ENCODE results near the gene CYTH4. TPM values are rescaled to one million over a fixed set of nuclear protein-coding genes. Genes with fewer than 3 reads are reported as not detected.

The CYTH4 gene
- total RNA-seq, 2 experiments from 2014 or later, result 16.6 to 17.3 TPM

DNA sequence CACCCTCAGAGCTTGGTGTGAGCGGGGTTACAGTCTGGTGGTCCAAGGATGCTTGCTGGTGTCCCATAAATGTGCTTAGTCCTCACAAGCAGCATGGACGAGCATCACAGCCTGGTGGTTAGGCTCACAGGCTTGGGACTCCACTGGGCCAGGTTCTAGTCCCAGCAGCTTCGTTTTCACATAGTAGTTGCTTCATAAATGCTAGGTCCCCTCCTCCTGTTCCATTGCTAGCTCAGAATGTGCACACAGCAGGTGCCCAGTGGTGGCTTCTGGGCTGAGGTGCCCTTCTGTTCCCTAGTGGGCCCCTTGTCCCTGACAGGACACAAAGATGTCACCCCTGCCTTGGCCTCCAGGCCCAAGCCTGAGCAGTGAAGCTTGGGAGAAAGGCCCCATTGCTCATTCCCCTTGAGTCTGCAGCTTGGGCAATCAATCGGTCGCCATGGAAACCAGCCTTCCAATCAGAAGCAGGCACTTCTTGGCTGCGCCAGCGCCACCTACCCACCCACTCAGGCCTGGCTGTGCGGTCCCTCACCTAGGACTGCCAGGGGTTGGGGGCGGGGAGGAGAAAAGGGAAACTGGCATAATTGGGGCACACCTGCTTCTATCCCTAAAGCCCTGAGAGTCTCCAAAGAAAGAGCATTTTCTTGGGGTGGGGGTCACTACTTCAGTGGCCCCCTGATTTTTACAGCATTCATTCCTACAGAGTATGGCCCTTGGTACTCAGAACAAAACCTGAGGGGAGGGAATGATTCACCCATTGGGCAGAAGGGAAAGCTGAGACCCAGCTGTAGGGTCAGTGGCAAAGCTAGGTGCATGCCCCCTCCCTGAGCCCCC lies 48.1 kb downstream of the CYTH4 start:
- Mint-ChIP-seq H3K4me3 (no peak overlapping the region), H3K27me3 (peaks cover 81% of the 10 kb centered on the region), H3K4me1 (peaks cover 6% of the 10 kb centered on the region), H3K27ac (no peak overlapping the region), H3K9me3 (no peaks in the 10 kb centered on the region), H3K36me3 (no peaks in the 10 kb centered on the region)
- peak; percentile 48 for DNase-seq

DNA sequence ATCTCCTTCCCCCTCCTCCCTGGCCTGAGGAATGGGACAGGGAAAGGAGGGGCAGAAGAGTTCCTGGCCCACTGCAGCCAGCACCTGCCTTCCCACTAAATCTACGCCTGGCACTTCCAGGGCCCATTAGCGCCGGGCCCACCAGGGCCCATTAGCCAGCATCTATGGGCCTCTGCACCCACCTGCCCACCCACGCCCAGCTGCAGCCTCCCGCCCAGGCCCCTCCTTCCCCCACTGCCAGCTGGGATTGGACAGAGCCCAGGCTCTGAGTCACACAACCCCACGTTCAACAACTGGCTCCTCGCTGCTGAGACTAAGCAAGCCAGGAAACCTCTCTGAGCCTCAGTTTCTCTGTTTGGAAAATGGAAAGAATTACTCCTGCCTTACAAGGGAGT lies 48.7 kb downstream of the CYTH4 start:
- no peak overlapping the region for H3K27ac Mint-ChIP-seq
- H3K27me3 Mint-ChIP-seq, result peaks cover 86% of the 10 kb centered on the region
- no peaks in the 10 kb centered on the region for H3K9me3 Mint-ChIP-seq
- no peaks in the 10 kb centered on the region for H3K36me3 Mint-ChIP-seq
- DNase-seq, result no peak
- H3K4me3 Mint-ChIP-seq, result no peak overlapping the region
- peaks cover 6% of the 10 kb centered on the region for H3K4me1 Mint-ChIP-seq

DNA sequence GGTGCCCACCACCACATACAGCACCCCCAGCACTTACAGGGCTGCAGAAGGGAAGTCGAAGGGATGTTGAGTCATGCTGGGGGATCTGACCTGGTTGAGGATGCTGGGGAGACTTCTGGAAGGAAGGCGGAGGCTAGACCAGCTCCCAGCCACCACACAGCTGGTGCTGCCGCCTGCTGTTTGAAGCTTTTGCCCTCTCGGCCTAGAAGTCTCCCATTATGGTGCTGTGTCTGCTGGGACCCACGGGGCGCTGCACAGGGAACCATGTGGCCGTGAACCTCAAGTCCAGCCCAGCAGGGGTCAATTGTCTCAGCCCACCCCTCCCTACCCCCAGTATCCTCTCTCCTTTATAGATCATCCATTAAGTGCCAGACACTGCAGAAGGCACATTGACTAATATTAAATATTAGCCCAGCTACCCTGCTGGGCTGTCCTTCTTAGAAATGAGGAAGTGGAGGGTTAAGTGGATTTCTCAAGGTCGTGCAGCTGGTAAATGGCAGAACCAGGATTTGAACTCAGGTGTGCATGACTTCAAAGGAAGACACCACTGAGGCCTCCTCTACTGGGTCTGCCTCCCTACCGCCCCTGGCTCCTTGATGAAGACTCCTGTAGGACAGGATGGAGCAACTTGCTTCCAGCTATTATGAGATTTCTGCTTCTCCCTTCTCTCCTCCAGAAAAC lies 49.7 kb downstream of the CYTH4 start:
- DNase-seq, result no peak
- no peaks in the 10 kb centered on the region for H3K36me3 Mint-ChIP-seq
- no peak overlapping the region for H3K27ac Mint-ChIP-seq
- no peaks in the 10 kb centered on the region for H3K9me3 Mint-ChIP-seq
- no peak overlapping the region for H3K4me3 Mint-ChIP-seq
- peaks cover 76% of the 10 kb centered on the region for H3K27me3 Mint-ChIP-seq
- H3K4me1 Mint-ChIP-seq, result peaks cover 6% of the 10 kb centered on the region

DNA sequence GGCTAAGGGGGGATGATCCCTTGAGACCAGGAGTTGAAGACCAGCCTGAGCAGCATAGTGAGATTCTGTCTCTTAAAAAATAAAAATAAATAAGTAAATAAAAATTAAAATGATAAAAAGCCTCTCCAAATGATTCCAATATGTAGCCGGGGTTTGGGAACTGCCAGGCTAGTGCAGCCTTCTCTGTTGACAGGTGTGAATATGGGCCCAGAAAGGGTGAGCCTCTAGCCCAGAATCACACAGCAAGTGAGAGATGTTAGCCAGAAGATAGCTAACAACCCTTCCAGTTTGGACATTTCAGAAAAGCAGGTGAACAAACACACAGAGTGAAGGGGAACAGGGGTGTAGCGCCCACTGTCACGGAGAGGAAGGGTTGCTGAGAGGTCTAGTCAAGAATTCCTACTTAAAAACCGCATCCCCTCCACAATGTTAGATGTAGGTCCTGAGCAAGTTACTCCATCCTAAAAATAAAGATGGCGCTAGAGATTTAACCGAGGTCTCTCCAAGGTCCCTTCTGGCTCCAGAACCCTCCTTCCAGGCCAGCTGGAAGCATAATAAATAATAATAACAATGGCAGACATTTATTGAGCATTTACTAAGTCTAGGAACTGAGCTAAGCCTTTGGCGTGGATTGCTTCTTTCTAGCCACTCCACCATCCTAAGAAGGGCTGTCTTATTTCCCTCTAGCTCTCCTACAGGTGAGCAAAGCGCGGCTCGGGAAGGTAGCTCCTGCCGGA lies 51.6 kb downstream of the CYTH4 start:
- H3K4me1 Mint-ChIP-seq, result peaks cover 6% of the 10 kb centered on the region
- H3K4me3 Mint-ChIP-seq, result no peak overlapping the region
- no peak overlapping the region for H3K27ac Mint-ChIP-seq
- H3K27me3 Mint-ChIP-seq, result peaks cover 57% of the 10 kb centered on the region
- H3K9me3 Mint-ChIP-seq, result no peaks in the 10 kb centered on the region
- DNase-seq, result no peak
- H3K36me3 Mint-ChIP-seq, result no peaks in the 10 kb centered on the region

DNA sequence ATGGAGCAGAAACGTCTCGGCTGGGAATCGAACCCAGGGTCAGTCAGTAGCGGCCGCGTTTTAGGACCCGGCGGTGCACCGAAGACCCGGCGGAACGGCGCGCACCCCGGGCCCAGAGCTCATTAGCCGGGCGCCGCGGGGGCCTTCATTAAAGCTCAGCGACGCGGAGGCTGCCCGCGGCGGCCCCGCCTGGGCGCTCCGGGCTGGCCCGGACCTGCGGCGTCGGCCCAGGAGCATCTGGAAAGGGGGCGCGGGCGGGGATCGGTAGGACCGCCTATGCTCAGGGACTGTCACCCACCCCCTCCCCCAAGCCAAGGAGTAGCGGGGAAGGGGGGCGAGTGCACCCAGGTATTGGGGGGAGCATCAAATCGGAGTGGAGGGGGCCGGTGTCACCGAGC lies 52.2 kb downstream of the CYTH4 start:
- H3K4me3 Mint-ChIP-seq, result no peak overlapping the region
- H3K36me3 Mint-ChIP-seq, result no peaks in the 10 kb centered on the region
- H3K27ac Mint-ChIP-seq, result no peak overlapping the region
- H3K4me1 Mint-ChIP-seq, result peaks cover 6% of the 10 kb centered on the region
- H3K27me3 Mint-ChIP-seq, result peaks cover 52% of the 10 kb centered on the region
- DNase-seq, result no peak
- H3K9me3 Mint-ChIP-seq, result no peaks in the 10 kb centered on the region

DNA sequence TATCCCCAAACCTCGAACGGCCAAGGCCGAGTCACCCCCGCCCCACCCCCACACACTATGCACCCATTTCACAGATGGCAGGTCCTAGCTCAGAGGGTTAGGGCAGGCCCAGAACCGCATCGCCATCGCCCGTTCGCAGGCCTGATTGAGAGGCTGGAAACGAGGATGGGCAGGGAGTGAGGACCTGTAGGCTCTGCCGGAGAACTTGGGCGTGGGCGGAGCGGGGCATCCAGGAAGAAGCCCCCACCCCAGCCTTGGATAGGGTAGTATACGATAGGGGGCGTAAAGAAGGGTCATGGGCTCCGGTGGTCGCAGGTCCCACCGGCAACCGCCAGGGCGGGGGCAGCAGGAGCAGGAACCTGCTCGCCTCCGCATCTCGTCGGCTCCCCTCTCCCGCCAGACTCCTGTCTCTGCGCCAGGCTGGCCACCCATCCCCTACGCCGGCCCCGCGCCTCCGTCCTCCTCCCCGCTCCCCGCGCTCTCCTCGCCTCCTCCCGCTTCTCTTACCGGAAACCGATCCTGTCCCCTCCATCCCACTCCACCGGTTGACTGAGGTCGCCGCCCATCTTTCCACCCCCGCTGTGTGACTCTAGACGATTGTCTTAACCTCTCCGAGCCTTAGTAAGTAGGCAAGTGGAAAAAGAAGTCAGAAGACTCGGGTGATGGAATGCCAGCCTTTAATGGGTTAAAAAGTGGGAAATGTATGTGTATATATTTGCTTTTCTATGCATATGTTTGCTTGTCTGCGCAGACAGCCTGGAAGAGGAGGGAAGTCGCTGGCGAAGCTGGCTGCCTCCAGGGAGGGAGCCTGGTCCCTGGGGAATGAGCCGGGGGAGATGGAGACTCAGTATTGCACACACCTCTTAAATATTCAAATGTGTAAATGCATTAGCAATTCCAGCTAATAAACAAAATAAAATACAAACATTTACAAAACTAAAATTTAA lies 52.8 kb downstream of the CYTH4 start:
- H3K4me3 Mint-ChIP-seq, result peak overlapping the region; percentile 42
- no peak for DNase-seq
- H3K27ac Mint-ChIP-seq, result no peak overlapping the region
- no peaks in the 10 kb centered on the region for H3K9me3 Mint-ChIP-seq
- H3K4me1 Mint-ChIP-seq, result peaks cover 6% of the 10 kb centered on the region
- H3K36me3 Mint-ChIP-seq, result no peaks in the 10 kb centered on the region
- H3K27me3 Mint-ChIP-seq, result peaks cover 45% of the 10 kb centered on the region

DNA sequence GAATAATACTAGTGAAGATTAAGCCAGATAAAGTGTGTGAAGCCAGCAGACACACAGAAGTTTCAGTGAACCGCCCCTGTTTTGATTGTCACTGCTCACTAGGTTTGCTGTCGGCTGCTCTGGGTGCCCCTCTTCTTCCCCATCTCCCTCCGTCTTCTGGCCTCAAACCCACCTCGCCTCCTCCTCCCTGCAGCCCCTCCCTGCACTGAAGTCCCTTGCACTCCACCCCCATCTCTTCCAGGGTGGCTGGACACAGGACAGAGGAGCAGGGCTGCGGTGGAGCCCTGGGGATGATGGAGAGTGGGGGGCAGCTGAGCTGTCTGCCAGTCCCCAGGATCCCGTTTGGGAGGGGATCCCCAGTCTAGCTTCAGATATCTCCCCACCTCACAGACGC lies 53.5 kb downstream of the CYTH4 start:
- Mint-ChIP-seq H3K4me3 (no peak overlapping the region), H3K36me3 (no peaks in the 10 kb centered on the region), H3K27me3 (peaks cover 42% of the 10 kb centered on the region), H3K27ac (no peak overlapping the region), H3K4me1 (peaks cover 6% of the 10 kb centered on the region), H3K9me3 (no peaks in the 10 kb centered on the region)
- DNase-seq, result no peak

DNA sequence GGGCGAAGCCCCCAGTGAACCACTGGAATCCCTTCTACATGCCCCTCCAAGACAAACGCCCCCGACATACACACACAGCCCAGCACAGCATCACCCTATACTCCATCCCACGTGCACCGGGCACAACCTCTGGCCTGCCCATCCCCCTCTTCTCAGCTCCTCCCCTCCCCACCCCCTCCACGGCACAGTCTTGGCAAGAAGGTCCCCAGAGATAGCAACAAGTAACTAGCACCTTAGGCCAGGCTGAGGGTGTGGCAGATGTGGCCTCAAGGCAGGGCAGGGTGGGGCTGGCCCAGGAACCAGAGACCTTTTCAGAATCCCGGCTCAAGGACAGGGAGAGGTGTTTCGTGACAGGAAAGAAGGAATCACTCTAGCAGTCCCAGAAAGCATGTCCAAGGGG lies 54.3 kb downstream of the CYTH4 start:
- Mint-ChIP-seq H3K4me3 (no peak overlapping the region), H3K27me3 (peaks cover 38% of the 10 kb centered on the region), H3K36me3 (no peaks in the 10 kb centered on the region), H3K27ac (no peak overlapping the region), H3K9me3 (no peaks in the 10 kb centered on the region), H3K4me1 (peaks cover 6% of the 10 kb centered on the region)
- DNase-seq, result no peak

DNA sequence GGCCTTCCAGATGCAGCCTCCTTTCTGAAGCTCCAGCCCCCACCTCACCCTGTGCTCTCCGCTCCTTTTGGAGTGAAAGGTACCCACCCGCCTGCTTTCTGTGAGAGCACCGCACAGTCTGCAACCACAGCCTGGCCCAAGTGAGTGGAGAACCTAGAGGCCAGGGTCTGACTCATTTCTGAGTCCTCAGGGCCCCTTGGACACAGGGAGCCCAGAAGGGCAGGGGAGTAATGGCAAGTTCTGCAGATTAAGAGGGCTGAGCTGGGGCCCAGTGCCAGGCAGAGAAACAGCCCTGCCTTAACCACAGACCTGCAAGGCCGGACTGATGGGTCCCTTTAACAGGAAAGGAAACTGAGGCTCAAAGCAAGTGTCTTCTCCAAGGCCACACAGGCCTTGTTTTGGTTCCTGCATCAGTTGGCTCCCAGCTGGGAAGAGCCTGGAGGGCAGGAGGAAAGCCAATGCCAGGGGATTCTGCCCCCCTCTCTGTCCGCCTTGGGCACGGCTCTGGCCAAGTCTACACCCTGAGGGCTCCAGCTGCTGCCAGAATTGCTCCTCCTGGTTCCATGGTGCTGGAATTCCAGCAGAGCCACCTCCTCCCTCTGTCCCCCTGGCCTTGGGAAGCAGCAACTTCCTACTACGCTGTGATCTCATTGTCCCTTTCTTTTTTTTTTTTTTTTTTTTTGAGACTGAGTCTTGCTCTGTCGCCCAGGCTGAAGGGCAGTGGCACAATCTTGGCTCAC lies 55.1 kb downstream of the CYTH4 start:
- H3K27me3 Mint-ChIP-seq, result peaks cover 34% of the 10 kb centered on the region
- no peak overlapping the region for H3K4me3 Mint-ChIP-seq
- H3K36me3 Mint-ChIP-seq, result no peaks in the 10 kb centered on the region
- DNase-seq, result no peak
- peaks cover 6% of the 10 kb centered on the region for H3K4me1 Mint-ChIP-seq
- H3K9me3 Mint-ChIP-seq, result no peaks in the 10 kb centered on the region
- H3K27ac Mint-ChIP-seq, result no peak overlapping the region

DNA sequence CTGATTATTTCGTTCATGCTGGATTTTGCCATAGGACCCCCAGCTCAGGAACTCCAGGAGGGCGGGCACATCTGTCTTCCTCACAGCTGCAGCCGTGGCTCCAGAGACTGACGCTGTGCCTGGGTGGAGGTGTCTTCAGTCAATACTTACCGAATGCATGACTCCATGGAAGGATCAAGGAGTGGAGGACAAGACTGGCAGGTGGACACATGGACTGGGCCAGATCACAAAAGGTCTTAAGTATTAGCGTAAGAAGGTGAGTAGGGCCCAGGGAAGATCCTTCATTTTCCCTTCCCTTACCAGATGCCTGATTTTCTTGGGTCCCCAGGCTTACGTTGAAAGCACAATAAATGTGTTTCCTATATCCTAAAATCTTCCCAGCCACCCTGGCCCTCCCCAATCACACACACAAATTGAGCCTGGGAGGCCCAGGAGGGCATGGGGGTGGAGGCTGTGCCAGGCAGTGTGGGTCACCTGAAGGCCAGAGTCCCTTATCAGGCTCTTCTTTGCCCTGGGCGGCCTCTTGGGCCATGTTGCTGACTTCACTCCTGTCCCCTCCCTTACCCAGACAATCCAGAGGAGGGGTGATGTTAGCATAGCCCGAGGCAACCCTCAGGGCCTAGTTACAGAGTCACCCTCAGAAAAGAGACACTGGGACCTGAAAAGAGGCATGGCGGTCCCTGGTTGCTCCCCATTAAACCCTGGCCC lies 56.4 kb downstream of the CYTH4 start:
- no peaks in the 10 kb centered on the region for H3K9me3 Mint-ChIP-seq
- H3K4me3 Mint-ChIP-seq, result no peak overlapping the region
- no peak for DNase-seq
- peaks cover 21% of the 10 kb centered on the region for H3K27me3 Mint-ChIP-seq
- H3K36me3 Mint-ChIP-seq, result no peaks in the 10 kb centered on the region
- H3K27ac Mint-ChIP-seq, result no peak overlapping the region
- H3K4me1 Mint-ChIP-seq, result peaks cover 6% of the 10 kb centered on the region

DNA sequence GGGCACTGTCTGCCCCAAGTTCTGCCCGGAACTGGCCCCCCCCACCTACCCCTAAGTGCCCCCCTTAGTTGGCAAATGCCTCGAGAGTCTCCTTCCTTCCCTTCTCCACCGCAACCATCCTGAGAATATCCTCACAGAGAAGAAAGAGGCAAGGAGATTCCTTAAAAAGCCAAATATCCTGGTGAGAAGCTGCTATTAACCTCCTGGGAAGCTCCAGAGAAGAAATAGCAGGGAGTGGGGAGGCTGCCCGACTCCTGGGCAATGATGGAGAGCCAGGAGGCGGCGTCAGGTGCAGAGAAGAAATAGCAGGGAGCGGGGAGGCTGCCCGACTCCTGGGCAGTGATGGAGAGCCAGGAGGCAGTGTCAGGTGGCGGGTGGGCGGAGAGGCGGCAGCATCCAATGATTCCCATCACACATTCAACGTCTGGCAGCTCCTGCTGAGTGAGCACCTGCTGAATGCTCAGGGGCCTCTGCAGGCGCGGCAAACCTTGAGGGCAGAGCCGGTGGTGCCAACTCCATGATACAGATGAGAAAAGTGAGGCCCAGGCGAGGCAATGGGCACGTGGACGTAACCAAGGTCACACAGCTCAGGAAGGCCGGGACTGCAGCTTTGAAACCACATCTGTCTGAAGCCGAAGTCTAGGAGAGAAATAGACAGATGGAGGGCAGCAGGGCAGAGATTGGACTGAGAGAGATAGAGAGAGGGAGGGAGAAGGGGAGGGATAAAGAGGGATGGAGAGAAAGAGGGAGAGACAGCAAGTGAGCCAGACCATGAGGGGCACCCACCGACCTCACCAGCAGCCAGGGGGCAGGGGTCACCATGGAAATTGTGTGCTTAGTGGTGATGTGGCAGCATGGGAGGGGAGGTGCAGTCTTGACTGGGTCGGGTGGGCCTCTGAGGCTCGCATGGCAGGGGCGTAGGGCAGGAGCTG lies 58.3 kb downstream of the CYTH4 start:
- H3K27me3 Mint-ChIP-seq, result peaks cover 4% of the 10 kb centered on the region

DNA sequence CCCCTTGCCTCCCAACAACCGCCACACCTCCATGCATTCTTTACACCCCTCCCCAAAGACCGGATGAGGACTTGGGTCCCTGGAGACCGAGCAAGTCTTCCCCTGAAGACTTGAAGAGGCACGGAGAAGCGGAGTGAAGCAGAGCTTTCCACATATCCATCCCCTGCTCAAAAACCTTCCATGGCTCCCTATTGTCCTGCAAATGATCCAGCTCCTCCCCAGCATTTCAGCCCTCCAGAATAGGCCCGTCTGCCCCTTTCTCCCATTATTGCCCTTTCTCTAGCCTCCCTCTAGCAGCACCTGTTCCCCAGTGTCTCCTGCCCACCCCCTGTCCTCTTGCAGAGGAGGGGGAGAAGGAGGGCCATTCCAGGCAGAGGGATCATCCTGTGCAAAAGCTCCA lies 59.8 kb downstream of the CYTH4 start:
- Mint-ChIP-seq H3K27me3 (no peaks in the 10 kb centered on the region), H3K4me3 (no peak overlapping the region), H3K36me3 (no peaks in the 10 kb centered on the region), H3K9me3 (no peaks in the 10 kb centered on the region), H3K4me1 (no peaks in the 10 kb centered on the region), H3K27ac (no peak overlapping the region)
- DNase-seq, result no peak

More for the DNA sequence above, 58.3 kb downstream of the CYTH4 start:
- Mint-ChIP-seq H3K9me3 (no peaks in the 10 kb centered on the region), H3K27ac (no peak overlapping the region), H3K4me1 (no peaks in the 10 kb centered on the region), H3K36me3 (no peaks in the 10 kb centered on the region), H3K4me3 (no peak overlapping the region)
- no peak for DNase-seq

DNA sequence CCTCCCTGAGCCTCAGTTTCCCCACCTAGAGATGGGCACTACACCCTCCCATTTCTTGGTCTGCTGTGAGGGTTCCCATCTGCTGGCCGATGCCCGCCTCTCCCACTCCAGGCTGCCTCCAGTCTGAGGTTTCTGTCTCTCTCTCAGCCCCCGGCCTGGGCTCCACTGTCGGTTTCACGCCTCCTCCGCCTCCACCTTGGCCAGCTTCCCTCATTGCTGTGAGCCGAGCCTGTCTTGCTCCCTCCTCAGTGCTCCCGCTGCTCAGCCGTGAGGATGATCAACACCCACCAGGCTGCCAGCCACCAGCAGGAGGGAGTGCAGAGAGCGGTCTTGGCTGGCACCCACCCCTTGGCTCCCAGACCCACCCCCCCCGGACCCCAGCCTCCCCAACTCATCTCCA lies 61.0 kb downstream of the CYTH4 start:
- no peak overlapping the region for H3K4me3 Mint-ChIP-seq
- no peak for DNase-seq
- no peaks in the 10 kb centered on the region for H3K4me1 Mint-ChIP-seq
- H3K27me3 Mint-ChIP-seq, result no peaks in the 10 kb centered on the region
- H3K27ac Mint-ChIP-seq, result no peak overlapping the region
- no peaks in the 10 kb centered on the region for H3K9me3 Mint-ChIP-seq
- no peaks in the 10 kb centered on the region for H3K36me3 Mint-ChIP-seq
